DOHH2 (cell line): ENCODE measurements around the gene RBBP8.

Source experiments
- EZH2phosphoT487 ChIP-seq: fragments of 200-600 bp; sonication (generic); IDR thresholded peaks from 2 replicates; pipeline ENCODE4 v1.6.1; 2017; ENCODE audit warnings: borderline replicate concordance, mild to moderate bottlenecking, antibody characterized with exemption, low read length, moderate library complexity, mixed read lengths
- TF ChIP-seq, protein P1 (sequence below): fragments of 200-600 bp; sonication (generic); IDR thresholded peaks from one replicate; pipeline ENCODE4 v1.5.1; 2014; ENCODE audit warnings: antibody characterized with exemption, mild to moderate bottlenecking, low read depth, low read length; ENCODE audit not compliant: poor library complexity, severe bottlenecking

DNA sequence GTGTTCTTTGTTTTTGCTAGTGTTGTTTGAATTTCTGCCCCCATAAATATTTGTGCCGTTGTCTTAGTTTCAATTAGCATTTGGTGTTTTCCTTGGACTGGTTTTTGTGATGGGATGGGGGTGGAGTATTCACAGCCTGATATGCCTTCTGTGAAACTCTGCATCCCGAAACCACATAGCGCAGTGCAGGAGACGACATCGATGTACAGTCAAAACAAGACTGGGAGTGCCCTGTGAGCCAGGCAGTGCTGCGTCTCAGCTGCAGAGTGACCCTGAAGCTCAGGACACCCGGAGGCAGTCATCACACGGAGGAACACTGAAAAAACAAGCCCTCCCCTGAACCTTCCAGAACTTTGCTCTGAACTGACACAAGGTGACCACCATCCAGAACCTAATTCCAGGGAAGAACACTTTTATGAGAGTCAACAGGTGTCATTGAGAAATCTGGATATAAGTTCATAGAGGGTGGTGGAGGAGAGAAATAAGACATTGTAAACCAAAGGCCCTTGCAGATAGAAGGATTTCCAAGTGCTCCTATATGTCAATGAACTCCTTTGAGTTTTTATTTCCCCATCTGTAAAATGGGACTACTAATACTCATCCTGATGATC lies 141.0 kb downstream of the RBBP8 start:
- TF ChIP-seq, protein P1, sequence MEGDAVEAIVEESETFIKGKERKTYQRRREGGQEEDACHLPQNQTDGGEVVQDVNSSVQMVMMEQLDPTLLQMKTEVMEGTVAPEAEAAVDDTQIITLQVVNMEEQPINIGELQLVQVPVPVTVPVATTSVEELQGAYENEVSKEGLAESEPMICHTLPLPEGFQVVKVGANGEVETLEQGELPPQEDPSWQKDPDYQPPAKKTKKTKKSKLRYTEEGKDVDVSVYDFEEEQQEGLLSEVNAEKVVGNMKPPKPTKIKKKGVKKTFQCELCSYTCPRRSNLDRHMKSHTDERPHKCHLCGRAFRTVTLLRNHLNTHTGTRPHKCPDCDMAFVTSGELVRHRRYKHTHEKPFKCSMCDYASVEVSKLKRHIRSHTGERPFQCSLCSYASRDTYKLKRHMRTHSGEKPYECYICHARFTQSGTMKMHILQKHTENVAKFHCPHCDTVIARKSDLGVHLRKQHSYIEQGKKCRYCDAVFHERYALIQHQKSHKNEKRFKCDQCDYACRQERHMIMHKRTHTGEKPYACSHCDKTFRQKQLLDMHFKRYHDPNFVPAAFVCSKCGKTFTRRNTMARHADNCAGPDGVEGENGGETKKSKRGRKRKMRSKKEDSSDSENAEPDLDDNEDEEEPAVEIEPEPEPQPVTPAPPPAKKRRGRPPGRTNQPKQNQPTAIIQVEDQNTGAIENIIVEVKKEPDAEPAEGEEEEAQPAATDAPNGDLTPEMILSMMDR: no peak
- no peak for TF ChIP-seq EZH2phosphoT487
